DMS53 treated with DMSO at 0.1 percent for 48 hours (cell line): Measurements from ENCODE around the gene XPO1.
"Not testable (repeated sequence)": the region's sequence is repeated elsewhere in the genome, so short reads cannot be mapped to it uniquely, and the experiment has no call there.

Source experiments
- DNase-seq: peaks from one replicate; lab custom pipeline; 2025; ENCODE audit not compliant: unreplicated experiment; lab: John Stamatoyannopoulos, UW

The XPO1 gene

DNA sequence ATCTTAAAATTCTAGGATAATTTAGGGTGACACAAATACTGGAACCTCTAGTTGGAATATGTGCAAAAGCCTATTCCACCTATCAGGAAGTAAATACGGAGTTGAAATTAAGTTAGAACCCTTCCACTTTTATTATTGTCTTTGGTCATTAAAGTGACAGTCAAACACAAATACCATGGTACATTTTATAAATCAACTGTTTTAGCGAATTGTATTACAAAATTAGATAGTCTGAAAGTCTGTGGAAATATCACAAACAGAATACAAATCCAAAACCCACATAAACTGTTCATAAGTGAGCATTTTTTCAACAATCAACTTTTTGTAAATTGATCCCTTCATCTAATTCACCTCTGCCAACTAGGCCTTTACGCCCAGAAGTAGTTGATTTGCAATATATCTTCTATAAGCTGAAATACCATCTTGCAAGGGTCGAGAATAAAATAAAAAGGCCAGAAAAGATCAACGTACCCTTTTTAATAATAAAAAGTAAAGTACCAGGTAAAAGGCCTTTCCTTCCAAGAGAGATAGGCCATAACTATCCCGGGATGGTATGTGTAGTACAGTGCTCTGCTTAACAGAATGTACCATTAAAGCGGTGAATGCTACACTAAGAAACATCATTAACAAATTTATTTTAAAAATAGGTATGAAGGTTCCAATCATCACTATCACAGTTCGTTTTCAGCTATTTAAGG is 68.6 kb downstream of the XPO1 start:
- DNase-seq = no peak

DNA sequence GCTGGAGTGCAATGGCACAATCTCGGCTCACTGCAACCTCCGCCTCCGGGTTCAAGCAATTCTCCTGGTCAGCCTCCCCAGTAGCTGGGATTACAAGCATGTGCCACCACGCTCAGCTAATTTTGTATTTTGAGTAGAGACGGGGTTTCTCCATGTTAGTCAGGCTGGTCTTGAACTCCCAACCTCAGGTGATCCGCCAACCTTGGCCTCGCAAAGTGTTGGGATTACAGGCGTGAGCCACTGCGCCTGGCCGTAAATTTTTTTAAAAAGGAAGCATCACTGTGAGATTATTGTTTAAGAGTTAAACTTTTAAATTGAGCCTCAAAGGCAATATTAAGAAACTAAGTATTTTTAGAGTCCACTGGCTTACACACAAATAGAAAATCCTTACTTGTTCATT is 69.9 kb downstream of the XPO1 start:
- not testable (repeated sequence) for DNase-seq

DNA sequence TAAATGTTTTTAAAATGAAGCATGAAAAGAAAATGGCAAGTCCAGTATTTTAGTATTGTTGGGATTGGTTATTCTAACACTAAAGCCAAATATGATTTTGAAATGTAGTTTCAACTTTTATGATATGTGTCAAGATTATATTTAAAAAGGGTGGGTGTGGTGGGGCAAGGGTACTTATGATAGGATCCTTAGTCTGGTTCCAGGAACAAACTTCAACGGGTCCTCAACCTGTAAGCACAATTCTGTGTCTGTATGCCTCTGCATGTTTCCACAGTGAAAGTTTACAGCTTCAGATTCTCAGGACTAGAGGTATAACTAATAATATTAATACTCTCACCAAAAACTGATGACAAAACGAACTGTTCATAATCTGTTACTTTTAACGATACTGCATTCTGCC is 73.1 kb downstream of the XPO1 start:
- DNase-seq = no peak

DNA sequence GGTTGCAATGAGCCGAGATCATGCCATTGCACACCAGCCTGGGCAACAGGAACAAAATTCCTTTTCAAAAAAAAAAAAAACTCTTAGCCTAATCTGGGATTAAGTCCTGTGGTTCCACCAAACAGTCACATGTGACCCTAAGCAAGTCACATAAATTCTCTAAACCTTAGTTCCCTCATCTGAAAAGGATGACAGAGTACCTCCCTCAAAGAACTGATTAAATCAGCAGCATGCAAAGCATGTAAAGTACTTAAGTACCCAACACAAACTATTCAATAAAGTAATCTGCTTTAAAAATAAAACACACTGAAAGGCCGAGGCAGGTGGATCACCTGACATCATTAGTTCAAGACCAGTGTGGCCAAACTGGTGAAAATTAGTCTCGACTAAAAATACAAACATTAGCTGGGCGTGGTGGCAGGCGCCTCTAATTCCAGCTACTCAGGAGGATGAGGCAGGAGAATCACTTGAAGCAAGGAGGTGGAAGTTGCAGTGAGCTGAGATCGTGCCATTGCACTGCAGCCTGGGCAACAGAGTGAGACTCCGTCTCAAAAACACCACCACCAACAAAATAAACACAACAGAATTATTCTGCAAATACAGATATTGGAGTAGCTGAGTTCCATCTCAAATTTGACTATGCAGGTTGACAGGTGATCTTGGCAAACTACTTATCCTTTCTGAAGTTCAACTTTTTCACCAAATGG is 74.2 kb downstream of the XPO1 start:
- DNase-seq = no peak

DNA sequence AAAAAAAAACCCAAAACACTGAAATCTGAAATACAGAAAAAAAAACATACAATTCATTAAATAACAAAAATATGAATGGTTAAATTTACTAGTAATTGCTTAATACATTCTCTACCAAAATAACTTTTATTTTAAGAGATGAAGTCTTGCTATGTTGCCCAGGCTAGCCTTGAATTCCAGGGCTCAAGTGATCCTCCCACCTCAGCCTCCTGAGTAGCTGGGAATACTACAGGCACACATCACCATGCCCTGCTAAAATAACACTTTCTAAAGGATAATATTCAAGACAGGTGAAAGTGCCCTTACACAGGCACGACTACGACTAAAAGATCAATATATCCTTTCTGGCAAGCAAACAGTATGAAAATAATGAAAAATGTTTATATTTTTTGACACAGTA is 76.8 kb downstream of the XPO1 start:
- no peak for DNase-seq

DNA sequence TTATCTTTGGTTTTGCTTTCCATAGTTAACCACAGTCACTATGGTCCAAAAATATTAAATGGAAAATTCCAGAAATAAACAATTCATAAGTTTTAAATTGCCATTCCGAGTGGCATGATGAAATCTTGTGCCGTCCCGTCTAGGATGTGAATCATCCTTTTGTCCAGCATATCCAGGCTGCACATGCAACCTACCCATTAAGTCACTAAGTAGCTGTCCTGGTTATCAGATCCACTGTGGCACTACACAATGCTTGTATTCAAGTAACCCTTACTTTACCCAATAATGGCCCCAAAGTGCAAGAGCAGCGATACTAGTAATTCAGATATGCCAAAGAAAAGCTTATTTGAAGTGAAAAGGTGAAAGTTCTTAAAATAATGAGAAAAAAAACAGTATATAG is 78.0 kb downstream of the XPO1 start:
- DNase-seq = no peak

DNA sequence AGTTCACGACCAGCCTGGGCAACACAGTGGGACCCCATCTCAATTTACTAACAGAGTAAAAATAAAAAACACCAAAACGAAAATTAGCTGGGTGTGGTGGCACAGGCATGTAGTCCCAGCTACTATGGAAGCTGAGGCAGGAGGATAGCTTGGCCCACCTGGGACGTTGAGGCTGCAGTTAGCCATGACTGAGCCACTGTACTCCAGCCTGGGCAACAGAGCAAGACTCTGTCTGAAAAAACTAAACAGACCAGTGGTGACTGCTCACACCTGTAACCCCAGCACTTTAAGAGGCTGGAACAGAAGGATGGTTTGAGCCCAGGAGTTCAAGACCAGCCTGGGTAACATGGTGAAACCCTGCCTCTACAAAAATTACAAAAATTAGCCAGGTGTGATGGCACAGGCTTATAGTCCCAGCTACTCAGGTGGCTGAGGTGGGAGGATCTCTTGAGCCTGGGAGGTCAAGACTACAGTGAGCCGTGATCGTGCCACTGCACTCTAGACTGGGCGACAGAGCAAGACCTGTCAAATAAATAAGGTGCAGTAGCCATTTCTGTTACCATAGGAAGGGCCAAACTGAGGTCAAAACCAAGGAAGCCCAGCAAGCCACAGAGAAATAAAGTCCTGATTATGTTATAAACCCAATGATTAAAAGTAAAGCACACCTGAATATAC is 81.3 kb downstream of the XPO1 start:
- DNase-seq = no peak

DNA sequence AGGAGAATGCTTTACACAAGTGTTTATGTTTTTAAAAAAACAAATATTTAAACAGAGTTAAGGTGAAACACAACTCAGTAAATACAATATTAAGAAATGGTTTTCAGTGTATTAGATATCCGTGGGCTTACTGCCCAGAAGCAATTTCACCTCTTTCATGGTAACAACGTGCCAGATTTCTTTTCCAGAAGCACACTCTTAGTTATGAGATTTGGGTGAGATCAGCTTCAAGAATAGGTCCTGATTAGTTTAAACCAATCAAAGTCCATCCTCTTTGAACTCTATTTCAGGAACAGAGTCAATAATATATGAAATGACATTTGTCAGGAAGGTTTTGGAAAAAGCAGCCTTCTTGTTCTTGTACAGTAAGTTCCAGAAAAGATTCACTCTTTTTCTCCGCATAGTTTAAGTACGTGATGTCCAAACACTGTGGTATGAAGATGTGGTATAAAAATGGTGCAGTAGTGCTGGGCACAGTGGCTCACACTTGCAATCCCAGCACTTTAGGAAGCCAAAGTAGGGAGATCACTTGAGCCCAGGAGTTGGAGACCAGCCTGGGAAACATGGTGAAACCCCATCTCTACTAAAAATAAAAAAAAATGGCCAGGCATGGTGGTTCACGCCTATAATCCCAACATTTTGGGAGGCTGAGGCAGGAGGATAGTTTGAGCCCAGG is 81.9 kb downstream of the XPO1 start:
- DNase-seq = no peak

DNA sequence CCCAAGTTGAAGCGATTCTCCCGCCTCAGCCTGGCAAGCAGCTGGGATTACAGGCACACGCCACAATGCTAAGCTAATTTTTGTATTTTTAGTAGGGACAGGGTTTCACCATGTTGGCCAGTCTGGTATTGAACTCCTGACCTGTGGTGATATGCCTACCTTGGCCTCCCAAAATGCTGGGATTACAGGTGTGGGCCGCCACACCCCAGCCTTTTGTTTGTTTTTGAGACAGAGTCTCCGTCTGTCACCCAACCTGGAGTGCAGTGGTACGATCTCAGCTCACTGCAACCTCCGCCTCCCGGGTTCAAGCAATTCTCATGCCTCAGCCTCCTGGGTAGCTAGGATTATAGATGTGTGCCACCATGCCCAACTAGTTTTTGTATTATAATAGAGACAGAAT is 83.2 kb downstream of the XPO1 start:
- not testable (repeated sequence) for DNase-seq

DNA sequence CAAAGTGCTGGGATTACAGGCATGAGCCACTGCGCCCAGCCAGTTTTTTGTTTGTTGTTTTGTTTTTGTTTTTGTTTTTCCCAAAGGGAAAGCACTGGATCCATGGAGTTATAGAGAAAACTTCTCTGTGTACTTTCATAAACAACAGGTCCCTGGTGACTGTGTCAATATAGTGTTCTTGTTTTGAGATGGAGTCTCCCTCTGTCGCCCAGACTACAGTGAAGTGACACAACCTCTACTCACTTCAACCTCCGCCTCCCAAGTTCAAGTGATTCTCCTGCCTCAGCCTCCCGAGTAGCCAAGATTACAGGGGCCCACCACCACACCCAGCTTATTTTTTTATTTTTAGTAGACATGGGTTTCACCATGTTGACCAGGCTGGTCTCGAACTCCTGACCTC is 83.8 kb downstream of the XPO1 start:
- no peak for DNase-seq

DNA sequence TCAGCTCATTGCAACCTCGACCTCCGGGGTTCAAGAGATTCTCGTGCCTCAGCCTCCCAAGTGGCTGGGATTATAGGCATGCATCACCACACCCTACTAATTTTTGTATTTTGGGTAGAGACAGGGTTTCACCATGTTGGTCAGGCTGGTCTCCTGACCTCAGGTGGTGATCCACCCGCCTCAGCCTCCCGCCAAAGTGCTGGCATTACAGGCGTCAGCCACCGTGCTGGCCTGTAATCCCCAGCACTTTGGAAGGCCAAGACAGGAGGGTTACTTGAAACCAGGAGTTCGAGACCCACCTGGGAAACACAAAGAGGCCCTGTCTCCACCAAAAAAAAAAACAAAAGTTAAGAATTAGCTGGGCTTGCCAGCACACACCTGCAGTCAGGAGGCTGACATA is 85.8 kb downstream of the XPO1 start:
- no peak for DNase-seq

DNA sequence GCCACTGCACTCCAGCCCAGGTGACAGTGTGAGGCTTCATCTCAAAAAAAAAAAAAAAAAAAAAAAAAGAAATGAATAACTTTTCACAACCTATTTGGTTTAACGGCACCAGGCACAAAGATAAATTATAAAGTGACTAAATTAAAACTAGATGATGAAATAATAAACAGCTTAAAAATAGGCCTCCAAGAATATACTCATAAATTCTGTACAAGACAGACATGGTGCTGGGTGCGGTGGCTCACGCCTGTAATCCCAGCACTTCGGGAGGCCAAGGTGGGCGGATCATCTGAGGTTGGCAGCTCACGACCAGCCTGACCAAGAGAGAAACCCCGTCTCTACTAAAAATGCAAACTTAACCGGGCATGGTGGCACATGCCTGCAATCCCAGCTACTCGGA is 87.0 kb downstream of the XPO1 start:
- no peak for DNase-seq

DNA sequence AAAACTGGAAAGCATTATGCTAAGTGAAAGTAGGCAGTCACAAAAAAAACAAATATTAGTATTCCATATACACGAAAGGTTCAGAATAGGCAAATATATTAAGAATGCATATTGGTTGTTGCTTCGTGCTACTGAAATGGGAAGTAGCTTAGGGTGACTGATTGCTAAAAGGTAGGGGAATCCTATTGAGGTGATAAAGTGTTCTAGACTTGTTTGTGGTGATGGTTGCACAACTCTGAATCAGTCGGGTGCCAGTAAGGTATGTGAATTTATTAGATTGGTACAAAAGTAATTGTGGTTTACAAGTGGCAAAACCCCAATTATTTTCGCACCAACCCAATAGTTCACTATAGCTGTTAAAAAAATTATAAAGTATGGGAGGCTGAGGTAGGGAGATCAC is 88.0 kb downstream of the XPO1 start:
- no peak for DNase-seq

DNA sequence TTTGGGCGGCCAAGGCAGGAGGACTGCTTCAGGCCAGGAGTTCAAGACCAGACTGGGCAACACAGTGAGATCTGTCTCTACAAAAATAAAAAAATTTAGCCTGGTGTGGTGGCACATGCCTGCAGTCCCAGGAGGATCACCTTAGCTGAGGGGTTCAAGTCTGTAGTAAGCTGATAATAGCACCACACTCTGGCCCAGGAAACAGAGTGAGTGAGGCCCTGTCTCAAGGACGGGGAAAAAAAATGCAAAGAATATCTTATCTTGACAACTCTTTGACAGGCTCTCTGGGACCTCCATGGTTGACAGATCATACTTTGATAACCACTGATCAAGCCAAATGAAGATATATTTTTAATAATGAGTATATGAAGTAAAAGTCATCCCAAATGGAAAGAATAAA is 89.9 kb downstream of the XPO1 start:
- DNase-seq = no peak

DNA sequence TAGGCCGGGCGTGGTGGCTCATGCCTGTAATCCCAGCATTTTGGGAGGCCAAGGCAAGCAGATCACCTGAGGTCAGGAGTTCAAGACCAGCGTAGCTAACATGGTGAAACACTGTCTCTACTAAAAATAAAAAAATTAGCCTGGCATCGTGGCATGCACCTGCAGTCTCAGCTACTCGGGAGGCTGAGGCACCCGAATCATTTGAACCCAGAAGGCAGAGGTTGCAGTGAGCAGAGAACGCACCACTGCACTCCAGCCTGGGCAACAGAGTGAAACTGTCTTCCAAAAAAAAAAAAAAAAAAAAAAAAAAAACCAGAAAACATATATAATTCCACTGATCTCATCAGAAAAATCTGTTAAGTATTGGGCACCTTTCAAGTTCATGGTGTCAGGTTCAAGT is 91.2 kb downstream of the XPO1 start:
- not testable (repeated sequence) for DNase-seq

DNA sequence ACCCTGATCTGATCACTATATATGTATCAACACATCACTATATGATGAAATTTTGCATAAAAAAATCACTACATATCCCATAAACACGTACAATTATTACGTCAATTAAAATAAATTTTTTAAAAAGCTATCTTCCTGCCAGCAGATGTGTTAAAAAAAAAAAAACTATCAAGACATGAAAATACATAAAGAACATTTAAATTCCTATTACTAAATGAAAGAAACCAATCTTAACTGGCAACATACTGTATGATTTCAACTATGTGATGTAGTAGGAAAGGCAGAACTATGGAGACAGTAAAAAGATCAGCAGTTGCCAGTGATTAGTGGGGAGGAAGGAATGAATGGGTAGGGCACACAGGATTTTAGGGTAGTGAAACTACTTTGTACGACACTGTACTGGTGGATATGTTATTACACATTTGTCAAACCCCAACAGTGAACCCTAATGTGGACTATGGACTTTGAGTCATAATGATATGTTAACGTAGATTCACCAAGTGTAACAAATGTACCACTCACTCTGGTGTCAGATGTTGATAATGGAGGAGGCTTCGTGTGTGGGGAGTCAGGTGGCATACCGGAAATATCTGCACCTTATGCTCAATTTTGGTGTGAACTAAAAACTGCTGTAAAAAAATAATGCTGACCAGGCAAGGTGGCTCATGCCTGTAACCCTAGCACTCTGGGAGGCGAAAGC is 94.7 kb downstream of the XPO1 start:
- no peak for DNase-seq

DNA sequence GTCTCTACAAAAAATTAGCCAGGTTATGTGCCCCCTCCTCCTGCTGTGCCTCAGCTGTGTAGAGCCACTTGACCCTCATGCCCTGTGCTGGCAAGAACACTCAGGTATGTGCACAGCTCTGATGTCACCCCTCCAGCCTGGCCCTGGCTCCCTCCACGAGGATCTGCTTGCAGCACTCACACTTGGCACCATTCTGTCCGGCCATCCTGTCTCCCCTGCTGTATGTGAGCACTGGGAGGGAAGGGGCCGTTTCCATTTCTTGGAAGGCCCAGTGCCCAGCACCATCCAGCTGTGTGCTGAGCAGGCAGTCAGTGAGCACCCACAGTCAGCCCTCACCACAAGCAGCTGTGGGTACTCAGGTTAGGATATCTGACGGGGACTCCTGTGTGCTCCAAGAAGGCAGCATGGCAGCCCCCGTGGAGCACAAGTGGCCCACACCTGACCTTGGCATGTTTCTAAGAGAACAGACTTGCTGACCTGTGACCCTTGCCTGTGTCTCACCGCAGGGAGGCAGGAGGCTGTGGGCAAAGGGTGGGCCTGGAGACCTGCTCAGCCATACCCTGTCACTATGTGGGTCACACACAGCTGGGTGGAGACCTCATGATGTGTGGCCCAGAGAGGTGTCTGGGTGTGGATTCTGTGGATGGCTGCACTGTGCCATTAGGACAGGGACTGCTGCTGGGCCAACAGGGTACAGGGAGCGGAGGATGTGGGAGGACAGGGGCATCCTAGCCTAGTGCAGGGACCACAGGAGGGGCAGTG is 98.7 kb downstream of the XPO1 start:
- DNase-seq = peak; percentile 64

DNA sequence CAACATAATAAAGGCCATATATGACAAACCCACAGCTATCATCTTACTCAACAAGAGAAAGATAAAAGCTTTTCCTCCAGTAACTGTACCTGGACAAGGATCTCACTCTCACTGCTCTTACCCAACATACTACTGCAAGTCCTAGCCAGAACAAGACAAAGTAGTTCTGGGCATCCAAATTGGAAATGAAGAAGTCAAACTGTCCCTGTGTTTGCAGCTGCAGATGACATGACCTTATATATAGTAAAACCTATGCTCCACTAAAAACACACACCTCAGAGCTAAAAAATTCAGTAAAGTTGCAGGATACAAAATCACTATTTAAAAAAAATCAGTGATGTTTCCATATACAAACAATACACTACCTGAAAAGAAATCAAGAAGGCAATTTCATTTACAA is 99.5 kb downstream of the XPO1 start:
- DNase-seq = no peak

DNA sequence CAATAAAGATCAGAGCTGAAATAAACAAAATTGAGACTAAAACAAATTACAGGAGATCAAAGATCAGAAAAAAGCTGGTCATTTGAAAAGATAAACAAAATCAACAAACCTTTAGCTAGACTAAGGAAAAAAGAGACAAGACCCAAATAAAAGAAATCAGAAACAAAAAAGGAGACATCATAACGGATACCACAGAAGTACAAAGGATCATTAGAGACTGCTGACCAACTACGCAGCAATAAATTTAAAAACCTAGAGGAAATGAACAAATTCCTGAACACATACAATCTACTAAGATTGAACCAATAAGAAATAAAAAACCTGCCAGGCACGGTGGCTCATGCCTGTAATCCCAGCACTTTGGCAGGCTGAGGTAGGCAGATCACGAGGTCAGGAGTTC is 101.0 kb downstream of the XPO1 start:
- DNase-seq = no peak

DNA sequence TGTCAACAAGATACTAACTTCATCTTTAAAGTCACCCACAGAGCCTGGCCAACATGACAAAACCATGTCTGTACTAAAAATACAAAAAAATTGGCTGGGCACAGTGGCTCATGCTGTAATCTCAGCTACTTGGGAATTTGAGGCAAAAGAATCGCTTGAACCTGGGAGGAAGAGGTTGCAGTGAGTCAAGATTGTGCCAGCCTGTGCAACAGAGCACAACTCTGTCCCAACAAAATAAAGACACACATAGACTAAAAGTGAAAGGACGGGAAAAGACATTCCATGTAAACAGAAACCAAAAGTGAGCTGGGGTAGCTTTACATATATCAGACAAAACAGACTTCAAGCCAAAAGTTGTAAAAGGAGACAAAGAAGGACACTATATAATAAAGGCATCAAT is 102.1 kb downstream of the XPO1 start:
- no peak for DNase-seq

DNA sequence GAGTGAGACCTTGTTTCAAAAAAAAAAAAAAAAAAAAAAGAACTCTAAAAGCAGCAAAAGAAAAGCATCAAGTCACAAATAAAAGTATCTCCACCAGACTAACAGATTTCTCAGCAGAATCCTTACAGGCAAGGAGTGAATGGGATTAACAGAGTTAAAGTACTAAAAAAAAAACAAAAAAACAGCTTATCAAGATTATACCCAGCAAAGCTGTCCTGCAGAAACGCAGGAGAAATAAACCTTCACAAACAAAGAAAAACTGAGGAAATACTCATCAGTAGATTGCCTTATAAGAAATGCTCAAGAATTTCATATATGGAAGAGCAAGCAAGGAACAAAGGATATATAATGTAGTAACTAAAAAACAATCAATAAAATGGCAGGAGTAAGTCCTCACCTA is 102.9 kb downstream of the XPO1 start:
- DNase-seq = no peak
